Myocyte (in vitro differentiated cells): Measurements from ENCODE around the gene GRIP2. TPM values are rescaled to one million over a fixed set of nuclear protein-coding genes. Genes with fewer than 3 reads are reported as not detected.

Experiments used
- DNase-seq: peaks from one replicate; pipeline ENCODE4 v3.0.0-alpha.2; 2012; ENCODE audit warnings: low read depth
- total RNA-seq: library from RNA; depleted of rRNA; stranded (reverse); fragments of >200 nt; gene quantifications from 2 replicates; pipeline ENCODE4 v1.2.3, GENCODE V29; 2014

The GRIP2 gene
- total RNA-seq, 1 donor from 2014 or later: 11.8 TPM

DNA sequence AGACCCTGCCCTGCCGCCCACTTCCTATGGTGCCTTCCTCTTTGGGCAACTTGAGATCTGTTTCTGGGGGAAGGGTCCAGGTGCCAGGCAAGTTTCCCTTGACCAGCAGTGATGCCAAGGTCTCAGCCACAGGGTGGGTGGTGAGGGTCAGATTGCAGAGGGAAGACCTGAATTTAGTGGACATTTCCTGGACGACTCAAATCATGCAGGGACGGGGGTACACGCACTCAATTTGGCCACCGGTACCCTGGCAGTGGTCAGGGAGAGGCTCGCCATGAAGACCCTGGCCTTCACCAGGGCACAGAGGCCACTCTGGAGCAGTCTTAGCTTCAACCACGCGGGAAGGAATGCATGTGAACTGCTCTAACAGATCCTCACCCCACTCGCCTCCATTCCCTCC is 1.5 kb upstream of the GRIP2 start:
- DNase-seq: no peak

DNA sequence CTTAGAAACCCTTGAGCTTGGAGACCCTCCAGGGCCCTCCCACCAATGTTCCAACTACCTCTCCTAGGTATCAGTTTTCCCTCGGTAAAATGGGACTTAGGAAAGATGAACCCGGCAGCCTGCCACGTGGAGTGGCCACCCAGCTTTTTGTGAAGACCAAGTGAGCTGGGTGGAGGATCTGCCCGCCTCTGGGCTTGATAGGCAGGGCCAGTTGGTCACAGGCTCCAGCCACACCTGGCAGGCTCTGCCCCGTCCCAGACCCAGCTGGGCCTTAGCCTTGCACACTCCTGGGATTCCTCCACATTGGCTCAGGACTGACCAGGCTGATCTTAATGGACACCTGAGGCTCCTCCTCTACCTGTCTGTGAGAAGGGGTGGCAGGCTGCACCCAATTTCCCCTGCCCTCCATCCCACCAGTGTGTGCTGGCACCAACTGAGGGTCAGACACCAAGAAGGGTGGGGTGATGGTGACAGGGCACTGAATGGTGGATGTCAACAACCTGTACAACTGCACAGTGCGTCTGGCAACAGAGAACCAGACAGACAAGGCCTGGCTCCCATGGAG is 761 bp upstream of the GRIP2 start:
- DNase-seq: peak; percentile 74

DNA sequence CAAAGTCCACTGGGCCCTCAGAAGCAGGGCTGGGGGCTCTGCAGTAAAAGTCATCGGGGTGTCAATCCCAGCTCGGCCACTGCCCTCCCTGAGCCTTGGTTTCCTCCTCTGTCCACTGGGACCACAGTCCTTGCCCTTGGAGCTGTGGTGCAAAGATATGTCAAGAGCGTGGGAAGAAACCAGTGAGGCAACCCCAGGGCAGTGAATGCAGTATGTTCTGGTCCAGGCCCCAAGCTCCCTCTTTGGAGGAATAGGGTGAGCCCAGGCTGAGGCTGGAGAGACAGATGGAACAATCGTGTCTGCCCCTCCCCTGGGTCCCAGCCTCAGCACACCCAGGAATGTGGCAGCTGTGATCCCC is 779 bp downstream of the GRIP2 start:
- peak; percentile 49 for DNase-seq

DNA sequence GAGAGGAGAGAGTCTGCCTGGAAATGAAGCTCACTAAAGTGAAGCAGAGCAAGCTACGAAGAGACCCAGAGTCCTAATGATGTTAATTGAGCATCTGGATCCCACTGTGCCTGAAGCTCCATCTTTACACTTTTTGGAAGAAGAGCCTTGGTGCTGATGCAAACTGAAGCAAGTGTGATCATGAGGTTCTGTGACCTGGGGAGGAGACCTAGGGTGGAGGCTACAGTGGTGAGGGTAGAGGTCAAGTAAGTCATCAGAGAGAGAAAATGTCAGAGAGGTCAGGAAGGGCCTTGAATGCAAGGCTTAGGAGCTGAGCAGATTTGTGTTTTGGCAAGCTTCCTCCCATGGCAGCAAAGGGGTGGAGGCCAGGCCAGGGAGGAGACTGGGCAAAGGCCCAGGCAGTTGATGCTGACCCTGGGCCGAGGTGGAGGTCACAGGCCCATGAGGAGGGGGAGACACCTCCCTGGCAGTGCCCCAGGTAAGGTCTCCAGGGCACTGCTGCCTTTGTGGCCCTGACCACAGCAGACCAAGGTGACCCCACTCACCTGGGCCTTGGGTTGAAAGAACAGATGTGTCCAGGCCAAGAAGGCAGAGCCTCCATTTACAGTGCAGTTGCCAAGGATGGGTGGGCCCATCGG is 1.6 kb downstream of the GRIP2 start:
- no peak for DNase-seq

DNA sequence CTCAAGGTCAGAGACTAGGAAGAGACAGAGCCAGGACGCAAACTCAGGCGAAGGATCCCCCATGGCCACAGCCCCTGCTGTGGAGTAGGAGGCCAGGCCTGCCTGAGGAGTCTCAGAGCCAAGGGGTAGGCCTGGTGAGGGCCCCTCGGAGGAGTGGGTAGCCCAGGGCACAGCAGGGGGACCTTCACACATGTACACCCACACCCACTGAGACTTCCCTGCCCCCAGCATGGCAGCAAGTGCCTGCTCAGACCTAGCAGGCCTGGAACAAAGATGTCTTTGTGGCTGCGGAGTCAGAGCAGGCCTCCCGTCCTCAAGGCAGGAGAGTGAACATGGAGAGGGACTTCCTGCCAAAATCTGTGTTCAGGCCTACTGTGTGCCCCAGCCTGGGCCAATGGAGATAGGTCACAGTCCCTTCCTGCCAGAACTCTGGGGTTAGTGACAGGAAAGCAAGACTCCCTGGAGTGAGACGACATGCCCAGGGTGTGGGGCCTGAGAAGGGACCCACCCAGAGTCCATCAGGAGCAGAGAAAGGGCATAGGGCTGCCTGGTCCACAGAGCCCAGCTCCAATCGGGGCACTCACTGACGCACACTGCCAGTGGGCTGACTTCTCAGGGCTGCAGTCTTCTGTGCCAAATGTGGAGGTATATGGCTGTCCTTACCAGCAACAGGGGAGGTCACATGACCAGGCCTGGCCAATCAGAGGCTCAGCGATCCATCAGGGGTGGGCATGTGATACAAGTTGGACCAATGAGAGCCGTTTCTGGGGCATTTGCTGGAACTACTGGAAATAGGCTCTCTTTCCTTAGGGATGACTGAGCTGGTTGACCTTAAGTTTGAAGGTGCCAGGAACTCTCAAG is 2.3 kb downstream of the GRIP2 start:
- peak; percentile 20 for DNase-seq

DNA sequence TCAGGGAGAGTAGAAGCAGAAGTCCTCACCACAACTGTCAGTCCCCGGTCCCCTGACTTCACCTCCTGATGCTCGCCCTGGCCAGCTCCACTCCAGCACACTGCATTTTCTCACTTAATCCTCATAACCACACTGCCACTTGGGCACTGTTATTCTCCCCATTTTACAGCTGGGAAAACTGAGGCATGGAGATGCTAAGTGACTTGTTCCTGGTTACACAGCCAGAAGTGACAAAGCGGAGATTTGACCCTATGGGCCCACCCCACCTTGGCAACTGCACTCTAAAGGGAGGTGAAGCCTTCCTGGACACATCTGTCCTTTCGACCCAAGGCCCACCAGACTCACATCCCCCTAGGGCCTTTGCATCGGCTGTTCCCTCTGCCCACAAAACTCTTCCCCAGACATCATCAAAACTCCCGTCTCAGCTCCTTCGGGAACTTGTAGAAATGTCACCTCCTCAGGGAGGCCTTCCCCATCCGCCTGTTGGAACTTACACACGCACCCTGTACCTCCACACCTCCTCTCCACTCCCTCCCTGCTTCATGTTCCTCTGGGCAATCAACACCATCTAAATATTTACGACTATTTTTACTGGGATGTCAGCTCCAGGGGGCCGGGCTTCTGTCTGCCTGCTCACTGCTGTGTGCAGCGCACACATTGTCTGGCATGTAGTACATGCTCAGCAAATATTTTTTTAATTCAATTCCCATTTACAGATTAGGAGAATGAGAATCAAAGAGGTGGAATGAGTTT is 3.1 kb downstream of the GRIP2 start:
- no peak for DNase-seq

DNA sequence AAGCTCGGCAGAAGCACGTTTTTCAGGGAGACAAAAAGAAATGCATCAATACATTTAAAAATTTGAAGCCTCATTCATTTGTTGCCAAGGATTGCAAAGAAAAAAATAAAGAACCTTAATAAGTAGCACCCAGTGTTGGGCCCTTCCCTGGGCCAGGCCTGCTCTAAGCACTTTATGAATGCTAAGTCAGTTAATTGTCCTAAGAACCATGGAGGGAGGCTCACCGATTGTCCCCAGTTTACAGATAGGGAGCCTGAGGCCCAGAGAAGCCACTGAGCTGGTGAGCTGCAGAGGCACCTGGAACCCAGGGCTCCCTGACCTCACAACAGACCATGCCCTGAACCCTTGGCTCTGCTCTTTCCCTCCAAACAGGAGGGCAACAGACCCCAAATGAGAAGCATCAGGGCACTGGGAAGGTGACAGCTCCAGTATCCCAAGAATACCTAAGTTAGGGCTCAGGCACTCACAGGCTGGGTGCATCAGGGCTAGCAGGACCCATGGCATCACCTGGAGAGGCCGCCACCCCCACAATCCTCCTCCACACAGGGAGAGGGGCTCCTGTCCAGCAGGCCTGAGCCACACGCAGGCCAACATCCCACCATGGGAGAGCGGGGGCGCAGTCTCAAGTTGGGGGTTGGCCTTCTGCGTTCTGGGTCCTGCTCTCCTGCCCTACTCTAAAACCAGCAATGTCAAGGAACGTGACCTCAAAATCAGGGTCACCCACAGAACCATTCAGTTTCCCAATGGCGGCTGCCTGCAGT is 3.9 kb downstream of the GRIP2 start:
- DNase-seq: no peak

DNA sequence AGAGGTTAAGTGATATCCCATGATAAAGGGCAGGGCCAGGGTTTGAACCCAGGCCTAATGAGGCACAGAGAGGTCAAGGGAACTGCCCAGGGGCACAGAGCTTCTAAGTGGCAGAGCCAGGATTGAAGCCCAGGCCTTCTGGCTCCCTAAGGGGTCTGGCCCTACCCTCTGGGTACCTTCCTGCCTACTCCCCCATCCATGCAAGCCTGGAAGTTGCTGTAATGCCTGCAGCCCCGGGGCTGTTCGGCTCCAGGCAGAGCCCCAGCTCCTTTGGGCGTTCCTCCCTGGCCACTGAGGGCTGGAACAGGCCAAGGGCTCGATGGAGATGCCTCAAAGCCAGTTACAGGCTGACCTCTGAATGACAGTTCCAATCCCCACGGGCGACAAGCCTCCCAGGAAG is 4.5 kb downstream of the GRIP2 start:
- DNase-seq: no peak

DNA sequence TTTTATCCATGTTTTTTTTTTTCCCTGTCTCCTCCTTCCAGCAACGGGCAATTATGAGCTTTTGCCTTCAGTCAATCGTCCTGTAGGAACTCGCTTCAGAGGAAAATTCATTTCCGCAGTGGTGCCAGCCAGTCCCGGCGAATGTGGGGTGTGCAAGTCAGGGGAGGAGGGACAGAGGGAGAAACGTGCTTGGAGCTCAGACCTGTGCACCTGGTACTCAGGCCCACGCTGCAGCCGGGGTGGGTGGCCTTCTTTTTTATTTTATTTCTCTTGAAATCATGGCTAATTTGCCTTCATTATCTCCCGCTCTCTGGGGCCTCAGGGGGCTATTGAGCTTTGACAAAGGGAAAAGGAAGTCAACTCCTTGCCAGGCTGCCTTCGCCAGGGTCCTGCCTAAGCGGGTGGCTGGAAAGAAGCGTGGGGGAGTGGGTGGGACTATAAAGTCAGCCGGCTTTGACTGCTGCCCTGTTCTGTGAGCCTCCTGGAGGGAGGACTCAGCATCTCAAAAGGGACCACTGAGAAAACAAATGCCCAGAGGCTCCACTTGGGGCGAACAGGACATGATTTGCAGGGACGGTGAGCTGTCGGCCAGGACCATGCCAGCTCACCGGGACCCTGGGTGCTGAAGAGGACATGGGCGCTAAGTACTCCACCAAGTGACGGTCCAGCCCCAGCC is 5.5 kb downstream of the GRIP2 start:
- DNase-seq: no peak

DNA sequence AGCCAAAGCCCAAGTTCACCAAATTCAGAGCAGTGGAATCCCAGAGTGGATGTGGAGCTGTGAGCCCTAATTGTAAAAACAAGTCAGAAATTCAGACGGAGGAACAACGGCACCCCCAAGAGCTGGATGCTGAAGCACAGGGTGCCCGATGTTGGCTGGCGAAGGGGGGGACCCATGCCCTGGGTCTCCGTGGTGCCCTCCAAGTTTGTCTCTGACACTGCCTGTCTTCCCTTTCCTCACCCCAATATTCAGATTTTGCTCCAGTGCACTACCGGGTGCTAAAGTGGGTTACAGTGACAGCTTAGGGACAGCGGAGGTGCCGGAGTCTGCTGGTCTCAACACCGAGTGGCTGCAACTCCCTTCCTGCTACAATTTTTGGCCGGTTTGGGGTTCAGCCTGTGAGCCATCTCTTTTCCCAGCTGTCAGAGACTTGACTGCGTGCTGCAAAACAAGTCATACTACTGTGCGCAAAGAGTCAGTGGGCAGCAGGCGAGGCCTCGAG is 6.6 kb downstream of the GRIP2 start:
- DNase-seq: no peak

DNA sequence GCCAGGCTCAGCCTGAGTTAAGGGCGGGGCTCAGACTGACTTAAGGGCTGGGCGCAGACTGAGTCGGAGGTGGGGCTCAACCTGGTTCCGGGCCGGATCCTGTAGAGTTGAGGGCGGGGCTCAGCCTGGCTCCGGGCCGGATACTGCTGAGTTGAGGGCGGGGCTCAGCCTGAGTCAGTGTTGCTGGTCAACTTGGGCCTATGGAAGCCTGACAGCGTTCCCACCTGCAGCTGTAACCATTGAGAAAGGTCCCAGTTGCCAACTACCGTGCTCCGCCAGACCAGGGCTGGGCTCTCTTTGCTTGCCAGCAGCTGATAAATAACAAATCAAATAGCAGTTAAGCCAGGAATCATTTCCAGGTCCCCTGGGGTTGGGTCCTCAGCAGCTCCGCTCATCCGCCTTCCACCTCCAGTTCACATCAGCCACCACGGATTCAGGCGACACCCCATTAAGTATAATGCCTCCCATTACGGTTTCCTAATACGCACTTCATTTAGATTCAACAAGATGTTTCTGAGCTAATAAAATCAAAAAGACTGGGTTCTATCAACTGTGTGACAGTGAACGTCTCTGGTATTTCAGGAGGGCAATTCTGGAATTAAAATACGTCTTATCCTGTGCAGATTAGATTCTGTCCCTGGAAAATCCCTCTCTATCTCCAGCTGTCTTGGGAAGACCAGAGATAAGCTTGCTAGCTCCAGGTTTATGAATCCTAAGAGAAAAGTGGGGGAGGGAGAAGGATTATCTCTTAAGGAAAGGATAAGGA is 7.3 kb downstream of the GRIP2 start:
- DNase-seq: no peak

DNA sequence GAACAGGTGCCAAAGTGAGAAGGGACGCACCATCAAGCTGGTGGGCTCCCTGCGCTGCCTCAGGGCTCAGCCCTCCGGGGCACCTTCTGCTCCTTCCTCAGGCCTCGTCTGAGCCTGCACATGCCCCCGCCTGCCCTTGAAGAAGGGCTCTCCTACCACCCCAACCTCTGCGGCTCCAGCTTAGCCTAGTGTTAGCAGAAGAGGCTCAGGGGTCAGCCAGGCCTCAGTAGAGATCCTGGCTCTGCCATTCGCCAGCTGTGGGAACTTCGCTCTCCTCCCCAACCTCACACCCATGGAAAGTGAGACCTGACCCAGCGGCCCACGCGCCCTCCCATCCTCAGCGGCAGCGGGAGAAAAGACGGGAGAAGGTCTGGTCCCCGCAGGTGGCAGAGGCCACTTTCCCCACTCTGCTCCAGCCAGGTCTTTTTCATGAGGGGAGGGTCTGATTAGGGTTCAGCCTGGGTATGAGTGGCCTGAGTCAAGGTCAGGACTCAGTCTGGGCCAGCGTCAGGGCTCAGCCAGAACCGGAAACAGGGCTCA is 8.2 kb downstream of the GRIP2 start:
- DNase-seq: no peak

DNA sequence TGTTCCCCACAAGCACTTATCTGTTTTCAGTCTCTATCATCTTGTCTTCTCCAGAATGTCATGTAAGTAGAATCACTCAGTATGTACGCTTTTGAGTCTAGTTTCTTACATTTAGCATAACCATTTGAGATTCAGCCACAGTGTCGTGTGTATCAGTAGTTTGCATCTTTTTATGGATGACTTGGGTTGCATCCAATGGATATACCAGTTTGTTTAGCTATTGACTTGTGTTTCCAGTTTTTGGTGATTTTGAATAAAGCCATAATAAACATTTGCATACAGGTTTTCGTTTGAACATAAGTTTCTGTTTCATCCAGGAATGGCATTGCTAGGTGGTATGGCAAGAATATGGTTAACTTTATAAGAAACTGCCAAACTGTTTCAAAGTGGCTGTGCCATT is 12.1 kb downstream of the GRIP2 start:
- DNase-seq: no peak

DNA sequence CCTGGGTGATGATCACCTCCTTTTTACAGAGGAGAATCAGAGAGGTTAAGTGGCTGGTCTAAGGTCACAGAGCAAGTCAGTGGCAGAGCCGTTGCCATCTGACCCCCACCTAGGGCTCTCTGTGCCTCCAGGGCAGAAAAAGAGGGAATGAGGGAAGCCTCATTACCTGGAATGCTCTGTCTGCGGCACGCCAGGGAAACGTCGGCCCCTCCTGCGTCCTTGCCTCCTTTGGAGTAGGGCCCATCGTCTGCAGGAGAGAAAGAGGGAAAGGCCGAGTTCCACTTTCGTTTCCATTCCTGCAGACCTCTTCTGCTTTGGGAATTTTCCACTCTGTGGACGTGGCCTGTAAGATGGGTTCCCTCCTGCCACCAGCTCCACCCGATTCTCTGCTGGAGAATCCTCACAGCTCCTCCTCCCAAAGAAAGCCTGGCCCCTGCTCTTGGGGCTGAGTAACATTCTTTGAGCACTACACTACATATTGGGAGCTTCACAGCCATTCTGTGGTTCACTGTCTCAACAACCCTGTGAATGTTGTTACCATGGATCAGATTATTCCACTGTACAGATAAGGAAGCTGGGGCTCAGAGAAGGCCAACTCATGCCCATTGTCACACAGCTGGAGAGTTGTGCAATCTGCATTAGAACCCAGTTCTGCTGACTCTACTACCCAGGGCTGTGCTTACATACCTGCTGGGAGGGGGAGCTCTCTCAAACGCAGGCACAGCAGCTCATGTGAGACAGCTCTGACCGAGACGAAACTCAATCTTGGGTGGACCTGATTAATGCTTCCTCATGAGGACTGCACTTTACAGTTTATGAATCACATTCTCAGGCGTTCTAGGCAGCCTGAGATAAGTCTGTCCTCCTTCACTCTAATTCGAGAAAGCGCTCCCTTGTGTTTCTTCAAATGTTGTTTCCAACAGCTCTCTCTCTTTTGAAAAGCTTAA is 14.2 kb downstream of the GRIP2 start:
- DNase-seq: peak; percentile 55

DNA sequence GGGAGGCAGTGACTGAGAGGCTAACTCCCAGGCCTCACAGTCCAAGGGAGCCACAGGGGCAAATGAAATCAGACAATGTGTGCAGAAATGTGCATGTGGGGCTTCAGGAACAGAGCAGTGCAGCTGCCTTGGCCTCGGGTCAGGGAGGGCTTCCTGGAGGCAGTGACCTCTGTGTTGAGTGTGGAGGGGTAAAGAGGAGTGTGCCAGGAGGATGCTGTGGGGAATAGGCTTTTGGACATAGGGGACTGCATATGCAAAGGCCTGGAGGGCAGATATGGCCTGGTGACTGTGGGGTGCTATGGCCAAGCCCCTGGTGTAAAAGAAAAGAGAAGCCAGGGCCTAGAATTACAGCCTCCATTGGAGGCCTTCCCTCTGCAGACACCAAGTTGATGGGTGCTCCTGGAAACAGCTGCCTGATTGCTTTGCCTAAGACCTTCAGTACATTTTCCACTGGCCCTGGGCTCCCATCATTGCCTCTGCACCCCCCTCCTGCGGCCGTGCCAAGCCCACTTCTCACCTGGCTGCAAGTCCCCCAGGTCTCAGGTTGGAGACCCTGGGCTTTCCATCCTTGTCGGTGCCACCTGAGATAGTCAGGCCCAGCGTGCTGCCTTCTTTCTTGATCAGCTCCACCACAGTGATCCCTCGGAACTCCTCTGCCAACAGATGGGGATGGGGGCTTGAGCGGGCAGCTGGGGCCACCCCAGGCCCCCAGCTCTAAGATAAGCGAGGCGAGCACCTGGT is 15.1 kb downstream of the GRIP2 start:
- no peak for DNase-seq

DNA sequence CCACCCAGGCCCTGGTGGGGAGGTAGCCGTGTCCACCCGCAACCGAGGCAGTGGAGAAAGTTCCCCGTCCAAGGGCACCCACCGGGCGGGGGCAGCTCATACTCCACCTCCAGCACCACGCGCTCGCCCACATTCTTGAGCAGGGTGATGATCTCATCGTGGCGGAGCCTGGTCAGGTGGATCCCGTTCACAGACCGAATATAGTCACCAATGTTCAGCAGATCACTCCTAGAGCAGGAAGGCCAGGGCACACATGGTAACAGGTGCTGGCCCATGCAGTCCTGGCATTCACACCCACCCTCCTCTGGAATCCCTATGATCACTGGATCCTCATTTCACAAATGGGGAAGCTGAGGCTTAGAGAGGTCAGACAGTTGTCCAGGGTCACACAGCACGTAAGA is 15.8 kb downstream of the GRIP2 start:
- DNase-seq: peak; percentile 89

DNA sequence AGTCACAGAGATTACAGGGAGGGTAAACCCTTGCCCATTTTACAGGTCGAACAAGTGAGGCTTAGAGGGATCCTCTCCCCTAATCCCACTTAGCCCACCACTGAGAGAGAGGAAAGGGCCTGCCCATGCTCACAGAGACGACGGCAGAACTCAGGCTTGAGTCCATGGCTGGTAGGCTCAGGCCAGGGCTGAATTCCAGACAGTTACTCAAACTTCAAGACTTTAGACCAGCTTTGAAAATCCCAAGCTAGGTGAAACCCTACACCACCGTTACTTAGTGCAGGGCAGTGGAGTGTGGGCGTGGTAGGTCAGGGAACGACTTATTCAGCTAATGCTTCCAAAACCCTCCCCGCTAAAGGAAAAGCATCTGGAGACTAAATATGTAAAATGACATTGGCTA is 16.4 kb downstream of the GRIP2 start:
- no peak for DNase-seq
